ENCODE measurements around the gene SUPT6H.

- TF ChIP-seq, protein P1, sequence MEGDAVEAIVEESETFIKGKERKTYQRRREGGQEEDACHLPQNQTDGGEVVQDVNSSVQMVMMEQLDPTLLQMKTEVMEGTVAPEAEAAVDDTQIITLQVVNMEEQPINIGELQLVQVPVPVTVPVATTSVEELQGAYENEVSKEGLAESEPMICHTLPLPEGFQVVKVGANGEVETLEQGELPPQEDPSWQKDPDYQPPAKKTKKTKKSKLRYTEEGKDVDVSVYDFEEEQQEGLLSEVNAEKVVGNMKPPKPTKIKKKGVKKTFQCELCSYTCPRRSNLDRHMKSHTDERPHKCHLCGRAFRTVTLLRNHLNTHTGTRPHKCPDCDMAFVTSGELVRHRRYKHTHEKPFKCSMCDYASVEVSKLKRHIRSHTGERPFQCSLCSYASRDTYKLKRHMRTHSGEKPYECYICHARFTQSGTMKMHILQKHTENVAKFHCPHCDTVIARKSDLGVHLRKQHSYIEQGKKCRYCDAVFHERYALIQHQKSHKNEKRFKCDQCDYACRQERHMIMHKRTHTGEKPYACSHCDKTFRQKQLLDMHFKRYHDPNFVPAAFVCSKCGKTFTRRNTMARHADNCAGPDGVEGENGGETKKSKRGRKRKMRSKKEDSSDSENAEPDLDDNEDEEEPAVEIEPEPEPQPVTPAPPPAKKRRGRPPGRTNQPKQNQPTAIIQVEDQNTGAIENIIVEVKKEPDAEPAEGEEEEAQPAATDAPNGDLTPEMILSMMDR (conservative IDR thresholded peaks at IDR 0.05 in 1 of 2, IDR thresholded peaks at IDR 0.05 in 1 of 2; ENCODE audit: low read depth in 1 of 2, low read length in 2 of 2), result no peak
- no peak for TF ChIP-seq EZH2 (IDR thresholded peaks at IDR 0.05; ENCODE audit: low read length, missing control alignments)
Observed at GRCh38 chr17:28620010-28620409, 42.0 kb upstream of the SUPT6H start.
